HepG2 (cell line): Measurements from ENCODE around the gene DST. TPM values are rescaled to one million over a fixed set of nuclear protein-coding genes. Genes with fewer than 3 reads are reported as not detected.

ENCODE experiments used
- ATF4 ChIP-seq, 2 experiments: fragments of 450-650 bp in 1 of 2; sonication (generic) in 1 of 2; formaldehyde crosslinking; IDR thresholded peaks; 2 replicates each; pipeline versions ENCODE4 v1.5.0 to v1.8.0; 2020 to 2022; ENCODE audit warnings: mild to moderate bottlenecking in 1 of 2, missing genetic modification reagents in 1 of 2
- BCL6 ChIP-seq: IDR thresholded peaks from 2 replicates; pipeline ENCODE4 v1.6.1; 2016; ENCODE audit warnings: missing genetic modification reagents, missing compliant biosample characterization
- CEBPB ChIP-seq: IDR thresholded peaks from 2 replicates; pipeline ENCODE4 v1.6.1; 2011; ENCODE audit warnings: low read depth, low read length, improper control_type of control experiment, borderline replicate concordance
- CEBPG ChIP-seq: IDR thresholded peaks from 2 replicates; pipeline ENCODE4 v1.6.1; 2016
- ELK4 ChIP-seq: sonication (generic); formaldehyde crosslinking; IDR thresholded peaks from 2 replicates; pipeline ENCODE4 v1.9.0; 2021; ENCODE audit warnings: missing genetic modification reagents, borderline replicate concordance
- GATAD2A ChIP-seq: IDR thresholded peaks from 2 replicates; pipeline ENCODE4 v1.6.1; 2016
- HNF4A ChIP-seq: sonication (generic); formaldehyde crosslinking; IDR thresholded peaks from 2 replicates; pipeline ENCODE4 v1.4.0; 2020; ENCODE audit warnings: missing genetic modification reagents
- ISL2 ChIP-seq: sonication (generic); formaldehyde crosslinking; IDR thresholded peaks from 2 replicates; pipeline ENCODE4 v1.5.0; 2020; ENCODE audit warnings: missing genetic modification reagents
- RXRB ChIP-seq: IDR thresholded peaks from 2 replicates; pipeline ENCODE4 v1.6.1; 2016; ENCODE audit warnings: borderline replicate concordance, missing genetic modification reagents, missing compliant biosample characterization
- SSRP1 ChIP-seq: IDR thresholded peaks from 2 replicates; pipeline ENCODE4 v1.6.1; 2016; ENCODE audit warnings: control low read depth
- STAT5B ChIP-seq: sonication (generic); formaldehyde crosslinking; IDR thresholded peaks from 2 replicates; pipeline ENCODE4 v1.4.0; 2020; ENCODE audit warnings: missing genetic modification reagents
- TBX3 ChIP-seq: fragments of 450-650 bp; IDR thresholded peaks from 2 replicates; pipeline ENCODE4 v1.6.1; 2017; ENCODE audit warnings: antibody characterized with exemption, mild to moderate bottlenecking, inconsistent platforms, borderline replicate concordance
- ZBTB40 ChIP-seq, 2 experiments: fragments of 450-650 bp in 1 of 2; sonication (generic) in 1 of 2; formaldehyde crosslinking in 1 of 2; IDR thresholded peaks; 2 replicates each; pipeline versions ENCODE4 v1.6.1 to v1.8.0; 2016 to 2022; ENCODE audit warnings: antibody characterized with exemption in 1 of 2, mild to moderate bottlenecking in 1 of 2, missing genetic modification reagents in 1 of 2
- ZNF10 ChIP-seq: sonication (generic); formaldehyde crosslinking; IDR thresholded peaks from 2 replicates; pipeline ENCODE4 v1.4.0; 2020; ENCODE audit warnings: mild to moderate bottlenecking, low read depth, missing genetic modification reagents, borderline replicate concordance
- ZNF562 ChIP-seq: sonication (generic); formaldehyde crosslinking; IDR thresholded peaks from 2 replicates; pipeline ENCODE4 v1.8.0; 2022; ENCODE audit warnings: missing genetic modification reagents, borderline replicate concordance
- polyA plus RNA-seq, 8 experiments: library from polyadenylated mRNA; depleted of rRNA in 3 of 8; stranded (reverse) in 7 of 8; unstranded in 1 of 8; fragments of >200 nt; fragmentation: Illumina TruSeq in 4 of 8; extraction: Trizol in 4 of 8; gene quantifications; 2 replicates each; pipeline versions ENCODE4 v1.2.1 to v1.2.3, GENCODE V29; 2011 to 2016; ENCODE audit warnings: low read depth in 4 of 8, missing spikeins in 1 of 8, mixed read lengths in 1 of 8; ENCODE audit not compliant: insufficient read depth in 1 of 8
- total RNA-seq, 5 experiments: library from RNA; depleted of rRNA; stranded (reverse); fragments of >200 nt; fragmentation: Illumina TruSeq; extraction: Trizol; gene quantifications; 2 replicates each; pipeline ENCODE4 v1.2.3, GENCODE V29; 2016; ENCODE audit warnings: low read depth in 1 of 5

DST gene
- total and polyA plus RNA-seq, 2 of the 13 experiments (the other 11 are each of a cell fraction or from before 2014, with no cell fraction given), result 64.4 to 89.0 TPM

- TF ChIP-seq CEBPB (peak; percentile 33; the same call in 1 of the 2 replicates), SSRP1 (CRISPR knock-in tag) (no peak), ATF4 (CRISPR knock-in tag; IDR thresholded peaks at IDR 0.05) (0 out of 4 replicates have a peak, but pooled peaks of 1 of the 2 experiments have one; percentile 53), ISL2 (CRISPR knock-in tag) (peak; percentile 46; the same call in 1 of the 2 replicates), BCL6 (CRISPR knock-in tag) (peak; percentile 44; the same call in 1 of the 2 replicates), TBX3 (no peak), GATAD2A (0 out of 2 replicates have a peak, but pooled peaks have one; percentile 15), RXRB (CRISPR knock-in tag) (no peak), ZNF562 (CRISPR knock-in tag) (no peak), ZBTB40 (IDR thresholded peaks at IDR 0.05) (no peak), ZBTB40 (CRISPR knock-in tag; IDR thresholded peaks at IDR 0.05) (no peak), ELK4 (CRISPR knock-in tag) (no peak), ZNF10 (CRISPR knock-in tag) (no peak), HNF4A (CRISPR knock-in tag) (peak; percentile 51), CEBPG (peak; percentile 26; the same call in 1 of the 2 replicates), STAT5B (CRISPR knock-in tag) (no peak)
Observed at GRCh38 chr6:56571605-56572004, 71.1 kb downstream of the DST start (continued).
